ENCODE data around the gene PDZD4. TPM values are rescaled to one million over a fixed set of nuclear protein-coding genes. Genes with fewer than 3 reads are reported as not detected.

Gene PDZD4
- total RNA-seq, 1 donor from 2014 or later, result 8.3 TPM

GRCh38 chrX:153869473-153870287, 39.3 kb upstream of the PDZD4 start:
- no peaks in the 10 kb centered on the region for H3K27me3 ChIP-seq

GRCh38 chrX:153868576-153869472, 38.5 kb upstream of the PDZD4 start:
- intact Hi-C loops (cut with DNase I), result no loop called here
- no peak for DNase-seq
- Histone ChIP-seq H3K9me3 (no peaks in the 10 kb centered on the region), H3K4me1 (no peaks in the 10 kb centered on the region), H3K4me3 (no peak overlapping the region), H3K36me3 (no peaks in the 10 kb centered on the region), H3K27ac (no peak overlapping the region), H3K27me3 (no peaks in the 10 kb centered on the region)
- no peak for TF ChIP-seq CTCF (IDR thresholded peaks at IDR 0.05)
- ATAC-seq, result no peak

More at GRCh38 chrX:153869473-153870287, 39.3 kb upstream of the PDZD4 start:
- ATAC-seq, result no peak
- Histone ChIP-seq H3K4me1 (no peaks in the 10 kb centered on the region), H3K27ac (no peak overlapping the region), H3K9me3 (no peaks in the 10 kb centered on the region), H3K4me3 (no peak overlapping the region), H3K36me3 (no peaks in the 10 kb centered on the region)
- no peak for TF ChIP-seq CTCF (IDR thresholded peaks at IDR 0.05)
- no peak for DNase-seq
- intact Hi-C loops (cut with DNase I), result no loop called here

- intact Hi-C loops (cut with DNase I), result no loop called here
- Histone ChIP-seq H3K9me3 (no peaks in the 10 kb centered on the region), H3K4me1 (no peaks in the 10 kb centered on the region), H3K36me3 (no peaks in the 10 kb centered on the region), H3K27ac (no peak overlapping the region), H3K4me3 (no peak overlapping the region), H3K27me3 (no peaks in the 10 kb centered on the region)
- ATAC-seq, result no peak
- no peak for DNase-seq
- no peak for TF ChIP-seq CTCF (IDR thresholded peaks at IDR 0.05)
These were observed 37.3 kb upstream of the PDZD4 start for GRCh38 chrX:153867671-153868070.

GRCh38 chrX:153867139-153867538, 36.8 kb upstream of the PDZD4 start:
- TF ChIP-seq CTCF (IDR thresholded peaks at IDR 0.05), result no peak
- no peak overlapping the region for H3K4me3 ChIP-seq
- intact Hi-C loops (cut with DNase I), result no loop called here
- no peaks in the 10 kb centered on the region for H3K27me3 ChIP-seq
- ATAC-seq (no peak), DNase-seq (no peak)
- H3K9me3 ChIP-seq, result no peaks in the 10 kb centered on the region
- no peaks in the 10 kb centered on the region for H3K36me3 ChIP-seq
- H3K4me1 ChIP-seq, result no peaks in the 10 kb centered on the region
- no peak overlapping the region for H3K27ac ChIP-seq

- no peaks in the 10 kb centered on the region for H3K27me3 ChIP-seq
- DNase-seq (no peak), ATAC-seq (no peak)
- H3K9me3 ChIP-seq, result no peaks in the 10 kb centered on the region
- no peaks in the 10 kb centered on the region for H3K36me3 ChIP-seq
- intact Hi-C loops (cut with DNase I), result no loop called here
- H3K4me1 ChIP-seq, result no peaks in the 10 kb centered on the region
- no peak overlapping the region for H3K27ac ChIP-seq
- TF ChIP-seq CTCF (IDR thresholded peaks at IDR 0.05), result no peak
- no peak overlapping the region for H3K4me3 ChIP-seq
These were observed 36.1 kb upstream of the PDZD4 start for GRCh38 chrX:153866302-153867019.
